B cell (primary cell): ENCODE data around the gene HDAC9. TPM values are rescaled to one million over a fixed set of nuclear protein-coding genes. Genes with fewer than 3 reads are reported as not detected.

Experiments
- ATAC-seq: fragments of 200-7000 bp; cut with Tn5 transposase; one replicate; pipeline ENCODE4 v1.10.0; 2021; ENCODE audit warnings: low read depth, mild to moderate bottlenecking, moderate number of reproducible peaks, moderate library complexity
- CTCF ChIA-PET: fragments of 350-600 bp; sonication (Branson Sonifier 250); formaldehyde crosslinking; loops from one replicate; lab custom pipeline; 2021; ENCODE audit warnings: antibody characterized with exemption, inconsistent platforms; lab: Charles Lee
- POLR2A ChIA-PET: fragments of 350-600 bp; sonication (Branson Sonifier 250); formaldehyde crosslinking; loops from one replicate; lab custom pipeline; 2021; ENCODE audit warnings: antibody characterized with exemption; lab: Charles Lee
- DNase-seq: peaks from one replicate; pipeline ENCODE4 v3.0.0; 2013
- H2AFZ ChIP-seq: 2 replicates; pipeline ENCODE4 v1.6.1; 2012; ENCODE audit warnings: mild to moderate bottlenecking, low read depth, low read length; ENCODE audit not compliant: insufficient read depth, poor library complexity, severe bottlenecking
- H3K27ac ChIP-seq, 2 donors: 1 replicate in 1 of 2; 2 replicates in 1 of 2; pipeline ENCODE4 v1.5.1; 2012 to 2013; ENCODE audit warnings: low read length in 2 of 2, mild to moderate bottlenecking in 2 of 2, moderate library complexity in 1 of 2
- H3K27me3 ChIP-seq, 4 experiments: fragments of 200-600 bp in 1 of 4; sonication (generic) in 1 of 4; replicated peaks in 1 of 4; 1 replicate in 2 of 4; 2 replicates in 2 of 4; pipeline versions ENCODE4 v1.6.1 to v1.7.0; 2013 to 2016; ENCODE audit warnings: low read length in 3 of 4, mild to moderate bottlenecking in 2 of 4, mixed read lengths in 1 of 4, moderate library complexity in 1 of 4; ENCODE audit not compliant: insufficient read depth in 4 of 4, control insufficient read depth in 3 of 4; ENCODE audit errors: control extremely low read depth in 1 of 4
- H3K36me3 ChIP-seq, 2 experiments: replicated peaks in 1 of 2; 1 replicate in 1 of 2; 2 replicates in 1 of 2; pipeline versions ENCODE4 v1.6.1 to v1.7.1; 2013; ENCODE audit warnings: low read length in 1 of 2; ENCODE audit not compliant: insufficient read depth in 2 of 2, control insufficient read depth in 1 of 2; ENCODE audit errors: control extremely low read depth in 1 of 2, extremely low read depth in 1 of 2
- H3K4me1 ChIP-seq, 2 donors: fragments of 200-600 bp in 1 of 2; sonication (generic) in 1 of 2; 1 replicate in 1 of 2; 2 replicates in 1 of 2; pipeline versions ENCODE4 v1.5.1 to v1.6.1; 2013 to 2017; ENCODE audit warnings: low read length in 2 of 2; ENCODE audit not compliant: control insufficient read depth in 2 of 2, insufficient read depth in 2 of 2
- H3K4me2 ChIP-seq: replicated peaks from 2 replicates; pipeline ENCODE3; 2012; ENCODE audit warnings: mild to moderate bottlenecking, low read depth, low read length; ENCODE audit not compliant: poor library complexity, severe bottlenecking
- H3K4me3 ChIP-seq, 5 experiments: fragments of 200-600 bp in 1 of 5; sonication (generic) in 1 of 5; 1 replicate in 3 of 5; 2 replicates in 2 of 5; pipeline versions ENCODE4 v1.5.1 to v1.7.0; 2011 to 2016; ENCODE audit warnings: low read length in 4 of 5, mild to moderate bottlenecking in 4 of 5, low read depth in 2 of 5, control low read depth in 1 of 5, moderate library complexity in 1 of 5; ENCODE audit not compliant: insufficient read depth in 1 of 5; ENCODE audit errors: control extremely low read depth in 1 of 5, extremely low read depth in 1 of 5
- H3K79me2 ChIP-seq: fragments of 200-600 bp; sonication (generic); one replicate; pipeline ENCODE4 v1.6.0; 2016; ENCODE audit warnings: low read length; ENCODE audit not compliant: control insufficient read depth, insufficient read depth
- H3K9ac ChIP-seq: fragments of 200-600 bp; sonication (generic); 2 replicates; pipeline ENCODE4 v1.6.1; 2017; ENCODE audit warnings: mild to moderate bottlenecking, low read length, moderate library complexity
- H3K9me3 ChIP-seq, 3 donors: one replicate each; pipeline versions ENCODE4 v1.6.1 to v1.7.1; 2013; ENCODE audit warnings: low read length in 2 of 3; ENCODE audit not compliant: control insufficient read depth in 2 of 3, insufficient read depth in 1 of 3; ENCODE audit errors: control extremely low read depth in 1 of 3
- H4K20me1 ChIP-seq: 2 replicates; pipeline ENCODE4 v1.6.0; 2012; ENCODE audit warnings: mild to moderate bottlenecking, low read length; ENCODE audit not compliant: insufficient read depth, control insufficient read depth, poor library complexity, severe bottlenecking
- H3K27ac Mint-ChIP-seq: one replicate; pipeline ENCODE4 v1.8.0; 2021; ENCODE audit warnings: mixed read lengths
- H3K27me3 Mint-ChIP-seq: one replicate; pipeline ENCODE4 v1.8.0; 2021; ENCODE audit warnings: mixed read lengths
- H3K4me1 Mint-ChIP-seq: one replicate; pipeline ENCODE4 v1.8.0; 2021; ENCODE audit warnings: mixed read lengths
- H3K4me3 Mint-ChIP-seq: one replicate; pipeline ENCODE4 v1.8.0; 2021; ENCODE audit warnings: mixed read lengths
- H3K9me3 Mint-ChIP-seq: one replicate; pipeline ENCODE4 v1.8.0; 2022; ENCODE audit warnings: mixed read lengths; ENCODE audit not compliant: insufficient read depth
- EZH2 ChIP-seq: IDR thresholded peaks from 2 replicates; pipeline ENCODE4 v1.6.1; 2012; ENCODE audit warnings: borderline replicate concordance, low read depth, mild to moderate bottlenecking, moderate library complexity, low read length; ENCODE audit not compliant: insufficient read depth, poor library complexity, severe bottlenecking
- whole genome bisulfite sequencing: methylation state at CpG from one replicate; pipeline ENCODE4 v1.1.5; 2013; ENCODE audit warnings: missing lambda C conversion rate; ENCODE audit not compliant: insufficient coverage; 5-methylcytosine and 5-hydroxymethylcytosine counted together
- intact Hi-C: fragments of 100-400 bp; cut with micrococcal nuclease; formaldehyde crosslinking; loops from one replicate; pipeline ENCODE4 v1.10.0; 2022
- polyA plus RNA-seq: library from polyadenylated mRNA; depleted of rRNA; stranded (reverse); fragments of >200 nt; gene quantifications from 2 replicates; pipeline ENCODE4 v1.2.3, GENCODE V29; 2012
- total RNA-seq, 2 donors: library from RNA; stranded (reverse); fragments of 120-200 nt in 1 of 2; gene quantifications; 1 replicate in 1 of 2; 2 replicates in 1 of 2; pipeline versions ENCODE4 v1.2.3 to v1.2.4, GENCODE V29; 2013 to 2022
- TF ChIP-seq, protein P1 (sequence below): fragments of 200-600 bp; IDR thresholded peaks from one replicate; pipeline ENCODE4 v1.8.0; 2022; ENCODE audit warnings: antibody characterized with exemption, mild to moderate bottlenecking

Gene HDAC9
- total and polyA plus RNA-seq, 2 donors (not counting 1 experiment from before 2014, with no cell fraction given) = 49.1 to 64.8 TPM

DNA sequence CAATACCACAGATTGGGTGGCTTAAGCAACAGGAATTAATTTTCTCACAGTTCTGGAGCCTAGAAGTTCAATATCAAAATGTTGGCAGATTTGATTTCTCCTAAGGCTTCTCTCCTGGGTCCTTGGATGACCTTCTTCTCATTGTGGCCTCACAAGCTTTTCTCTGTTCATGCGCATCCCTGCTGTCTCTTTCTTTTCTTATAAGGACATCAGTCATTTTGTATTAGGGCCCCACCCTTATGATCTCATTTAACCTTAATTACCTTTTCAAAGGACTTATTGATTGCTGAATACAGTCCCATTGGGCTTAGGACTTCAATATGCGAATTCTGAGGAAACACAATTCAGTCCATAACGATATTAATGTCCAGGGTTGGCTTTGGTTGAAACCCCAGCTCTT is 285.4 kb downstream of the HDAC9 start:
- Histone ChIP-seq H3K27me3 (no peaks in the 10 kb centered on the region), H3K36me3 (no peaks in the 10 kb centered on the region), H3K9me3 (peaks cover 0 to under 1% (median 0%) of the 10 kb centered on the region in 3 donors), H4K20me1 (no peaks in the 10 kb centered on the region), H2AFZ (no peak overlapping the region), H3K79me2 (no peaks in the 10 kb centered on the region), H3K4me2 (no peak overlapping the region), H3K9ac (no peak overlapping the region), H3K4me1 (no peaks in the 10 kb centered on the region), H3K27ac (no peak overlapping the region), H3K4me3 (no peak overlapping the region)
- Mint-ChIP-seq H3K27me3 (no peaks in the 10 kb centered on the region), H3K27ac (no peak overlapping the region), H3K4me3 (no peak overlapping the region), H3K4me1 (no peaks in the 10 kb centered on the region), H3K9me3 (no peaks in the 10 kb centered on the region)
- POLR2A ChIA-PET = no interaction called here
- TF ChIP-seq, protein P1, sequence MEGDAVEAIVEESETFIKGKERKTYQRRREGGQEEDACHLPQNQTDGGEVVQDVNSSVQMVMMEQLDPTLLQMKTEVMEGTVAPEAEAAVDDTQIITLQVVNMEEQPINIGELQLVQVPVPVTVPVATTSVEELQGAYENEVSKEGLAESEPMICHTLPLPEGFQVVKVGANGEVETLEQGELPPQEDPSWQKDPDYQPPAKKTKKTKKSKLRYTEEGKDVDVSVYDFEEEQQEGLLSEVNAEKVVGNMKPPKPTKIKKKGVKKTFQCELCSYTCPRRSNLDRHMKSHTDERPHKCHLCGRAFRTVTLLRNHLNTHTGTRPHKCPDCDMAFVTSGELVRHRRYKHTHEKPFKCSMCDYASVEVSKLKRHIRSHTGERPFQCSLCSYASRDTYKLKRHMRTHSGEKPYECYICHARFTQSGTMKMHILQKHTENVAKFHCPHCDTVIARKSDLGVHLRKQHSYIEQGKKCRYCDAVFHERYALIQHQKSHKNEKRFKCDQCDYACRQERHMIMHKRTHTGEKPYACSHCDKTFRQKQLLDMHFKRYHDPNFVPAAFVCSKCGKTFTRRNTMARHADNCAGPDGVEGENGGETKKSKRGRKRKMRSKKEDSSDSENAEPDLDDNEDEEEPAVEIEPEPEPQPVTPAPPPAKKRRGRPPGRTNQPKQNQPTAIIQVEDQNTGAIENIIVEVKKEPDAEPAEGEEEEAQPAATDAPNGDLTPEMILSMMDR = no peak
- no peak for TF ChIP-seq EZH2
- 100% methylated on average over 2 of the region's 3 CpGs for WGBS
- intact Hi-C loops = no loop called here
- CTCF ChIA-PET = no interaction called here
- no peak for DNase-seq
- no peak for ATAC-seq

- H4K20me1 ChIP-seq = no peaks in the 10 kb centered on the region
- no peaks in the 10 kb centered on the region for H3K4me1 ChIP-seq
- peaks cover 0 to 2% (median 0%) of the 10 kb centered on the region in 3 donors for H3K9me3 ChIP-seq
- ATAC-seq = no peak
- H2AFZ ChIP-seq = no peak overlapping the region
- no peak overlapping the region for H3K27ac ChIP-seq
- H3K4me1 Mint-ChIP-seq = no peaks in the 10 kb centered on the region
- H3K4me3 ChIP-seq = no peak overlapping the region
- 100% methylated on average over 3 of the region's 5 CpGs for WGBS
- no peak for TF ChIP-seq EZH2
- TF ChIP-seq, protein P1 = no peak
- no peaks in the 10 kb centered on the region for H3K27me3 Mint-ChIP-seq
- ChIA-PET CTCF (no interaction called here), POLR2A (no interaction called here)
- intact Hi-C loops = no loop called here
- H3K4me2 ChIP-seq = no peak overlapping the region
- H3K9me3 Mint-ChIP-seq = peaks cover 5% of the 10 kb centered on the region
- no peaks in the 10 kb centered on the region for H3K79me2 ChIP-seq
- H3K27ac Mint-ChIP-seq = no peak overlapping the region
- H3K4me3 Mint-ChIP-seq = no peak overlapping the region
- DNase-seq = no peak
- no peak overlapping the region for H3K9ac ChIP-seq
- H3K36me3 ChIP-seq = peaks cover 0 to 1% of the 10 kb centered on the region in 2 experiments
- no peaks in the 10 kb centered on the region for H3K27me3 ChIP-seq
These were observed 290.7 kb downstream of the HDAC9 start for GRCh38 chr7:18786196-18786727.
